NCI-H1436 treated with DMSO at 0.1 percent for 48 hours (cell line): ENCODE data around the gene GNG7.
"Not testable (repeated sequence)": the region's sequence is repeated elsewhere in the genome, so short reads cannot be mapped to it uniquely, and the experiment has no call there.

Source experiments
- DNase-seq: peaks from one replicate; lab custom pipeline; 2025; lab: John Stamatoyannopoulos, UW

Gene GNG7

DNA sequence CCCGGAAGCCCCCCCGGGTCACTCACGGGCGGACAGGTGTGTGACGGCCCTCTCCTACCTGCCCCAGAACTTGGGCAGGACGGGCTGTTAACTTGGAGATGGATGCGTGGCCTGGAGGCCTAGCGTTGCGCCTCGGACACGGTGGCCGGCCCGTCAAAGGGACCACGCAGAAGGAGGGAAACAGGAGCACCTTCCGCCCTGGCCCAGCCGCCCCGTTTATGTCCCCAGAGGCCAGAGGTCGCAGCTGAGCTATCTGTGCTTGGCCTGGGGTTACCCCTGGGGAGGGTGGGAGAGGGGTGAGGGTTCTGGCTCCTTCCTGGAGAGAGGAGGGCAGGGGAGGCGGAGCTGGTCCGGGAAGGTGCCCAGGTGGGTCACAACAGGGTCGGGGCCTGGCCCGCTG, 190.9 kb downstream of the GNG7 start:
- DNase-seq: no peak

DNA sequence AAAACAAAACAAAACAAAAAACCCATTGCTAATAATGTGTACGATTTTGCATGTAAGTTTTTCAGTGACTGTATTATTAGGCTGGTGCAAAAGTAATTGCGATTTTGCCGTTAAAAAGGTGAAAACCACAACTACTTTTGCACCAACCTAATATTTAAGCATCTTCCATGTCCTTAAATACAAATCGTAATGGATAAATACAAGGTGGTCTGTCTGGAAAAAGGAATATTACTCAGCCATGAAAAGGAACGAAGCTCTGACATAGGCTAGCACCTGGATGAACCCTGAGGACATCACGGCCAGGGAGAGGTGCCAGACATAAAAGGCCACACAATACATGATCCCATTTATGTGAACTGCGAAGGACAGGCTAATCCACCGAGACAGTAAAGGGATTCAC, 193.4 kb downstream of the GNG7 start:
- no peak for DNase-seq

DNA sequence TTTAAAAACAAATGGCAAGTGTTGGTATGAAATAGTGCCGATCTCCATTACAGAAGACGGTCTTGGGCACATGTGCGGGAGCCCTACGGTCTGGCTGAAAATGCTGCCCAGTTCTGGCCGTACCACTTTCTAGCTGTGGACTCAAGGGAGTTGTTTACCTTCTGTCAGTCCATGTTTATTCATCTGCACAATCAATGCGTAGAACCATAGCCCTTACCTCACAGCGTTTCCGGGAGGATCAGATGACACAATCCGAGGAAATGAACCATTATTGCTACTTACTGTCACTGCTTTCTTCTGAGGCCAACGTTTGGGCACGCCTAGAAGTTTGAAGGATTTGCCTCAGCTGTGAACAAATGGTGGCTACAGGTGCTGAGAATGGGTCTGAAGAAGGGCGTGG, 195.4 kb downstream of the GNG7 start:
- peak; percentile 87 for DNase-seq

DNA sequence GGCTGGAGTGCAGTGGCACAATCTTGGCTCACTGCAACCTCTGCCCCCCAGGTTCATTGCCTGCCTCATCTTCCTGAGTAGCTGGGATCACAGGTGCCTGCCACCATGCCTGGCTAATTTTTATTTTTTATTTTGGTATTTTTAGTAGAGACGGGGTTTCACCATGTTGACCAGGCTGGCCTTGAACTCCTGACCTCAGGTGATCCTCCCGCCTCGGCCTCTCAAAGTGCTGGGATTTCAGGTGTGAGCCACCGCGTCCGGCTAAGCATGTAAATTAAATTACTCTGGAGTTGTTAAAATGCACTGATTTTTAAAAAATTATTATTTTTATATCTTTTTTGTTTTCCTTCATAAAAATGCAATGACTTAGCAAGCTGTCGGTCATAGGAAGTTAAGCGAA, 195.8 kb downstream of the GNG7 start:
- DNase-seq: not testable (repeated sequence)

DNA sequence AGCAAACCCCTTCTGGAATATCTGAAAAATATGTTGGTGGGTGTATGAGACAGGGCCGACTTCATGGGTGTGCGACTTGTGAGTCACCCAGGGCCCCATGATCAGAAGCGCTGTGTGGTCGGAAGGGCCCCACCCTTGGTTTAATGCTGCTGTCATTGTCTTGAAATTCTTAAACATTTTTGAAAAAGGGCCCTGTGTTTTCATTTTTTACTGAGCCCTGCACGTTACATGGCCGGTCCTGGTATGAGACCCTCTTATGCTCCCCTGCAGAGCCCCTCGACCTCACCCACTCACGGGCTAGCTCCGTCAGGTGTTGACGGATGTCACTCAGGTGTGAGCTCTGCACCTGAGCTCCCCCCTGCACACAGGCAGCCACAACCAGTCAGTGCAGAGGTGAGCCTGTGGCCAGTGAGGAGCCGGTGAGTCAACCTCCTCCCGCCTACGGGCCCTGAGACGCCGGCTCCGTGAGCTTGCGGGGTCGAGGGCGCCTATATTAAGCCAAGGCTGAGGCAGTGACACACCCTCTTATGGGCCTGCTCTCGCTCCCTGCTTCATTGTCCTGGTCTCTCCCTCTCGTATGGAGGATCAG, 198.9 kb downstream of the GNG7 start:
- no peak for DNase-seq

DNA sequence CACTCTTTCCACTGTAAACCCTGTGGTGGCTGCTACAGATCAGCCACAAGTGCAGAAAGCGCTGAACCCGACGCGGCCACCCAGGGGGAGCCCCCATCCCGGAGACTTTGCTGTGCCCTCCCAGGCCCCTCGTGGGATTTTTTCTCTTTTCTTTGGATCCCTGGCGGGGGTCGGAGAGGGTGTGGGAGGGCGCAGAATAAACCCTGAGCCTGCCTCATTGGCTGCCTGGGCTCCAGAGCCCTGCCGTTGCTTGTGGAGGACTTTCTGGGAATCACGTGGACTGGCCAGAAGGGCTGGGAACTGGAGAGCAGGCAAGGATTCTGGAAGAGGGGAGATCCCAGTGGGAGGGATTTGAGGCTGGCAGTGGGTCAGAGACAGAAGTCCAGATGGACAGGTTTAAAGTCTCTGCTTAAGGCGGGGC, 201.6 kb downstream of the GNG7 start:
- no peak for DNase-seq

DNA sequence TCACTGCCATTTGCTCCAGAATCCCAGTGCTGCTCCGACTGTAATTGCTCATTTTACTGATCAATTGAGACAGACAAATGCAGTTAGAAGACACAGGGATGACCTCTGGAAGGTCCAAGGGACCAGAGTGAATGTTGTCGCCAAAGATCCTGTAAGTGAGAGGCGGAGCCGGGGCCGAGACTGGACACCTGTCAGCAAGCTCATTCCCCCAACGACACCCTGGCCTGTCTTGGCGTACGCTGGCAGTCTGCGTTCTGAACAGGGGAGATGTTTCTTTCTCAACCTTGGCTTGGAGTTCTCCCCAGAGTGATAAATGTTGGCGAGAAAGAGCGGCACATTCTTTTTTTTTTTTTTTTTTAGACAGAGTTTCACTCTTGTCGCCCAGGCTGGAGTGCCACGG, 202.3 kb downstream of the GNG7 start:
- DNase-seq: no peak

DNA sequence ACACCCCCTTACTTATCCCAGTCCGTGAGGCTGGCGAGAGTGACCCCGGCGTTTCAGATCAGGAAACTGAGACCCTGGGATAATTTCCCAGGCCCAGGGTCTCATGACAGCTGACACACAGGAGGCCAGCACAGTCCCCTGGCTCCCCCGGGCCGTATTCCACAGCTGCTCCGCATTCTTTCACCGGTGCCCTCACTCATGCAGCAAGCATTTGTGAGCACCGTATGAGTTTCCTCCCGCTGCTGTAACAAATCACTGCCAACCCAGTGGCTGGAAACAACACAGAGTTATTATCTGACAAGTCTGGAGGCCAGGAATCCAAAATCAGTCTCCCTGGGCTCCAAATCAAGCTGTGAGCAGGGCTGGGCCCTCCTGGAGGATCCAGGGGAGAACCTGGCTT, 205.3 kb downstream of the GNG7 start:
- DNase-seq: no peak

DNA sequence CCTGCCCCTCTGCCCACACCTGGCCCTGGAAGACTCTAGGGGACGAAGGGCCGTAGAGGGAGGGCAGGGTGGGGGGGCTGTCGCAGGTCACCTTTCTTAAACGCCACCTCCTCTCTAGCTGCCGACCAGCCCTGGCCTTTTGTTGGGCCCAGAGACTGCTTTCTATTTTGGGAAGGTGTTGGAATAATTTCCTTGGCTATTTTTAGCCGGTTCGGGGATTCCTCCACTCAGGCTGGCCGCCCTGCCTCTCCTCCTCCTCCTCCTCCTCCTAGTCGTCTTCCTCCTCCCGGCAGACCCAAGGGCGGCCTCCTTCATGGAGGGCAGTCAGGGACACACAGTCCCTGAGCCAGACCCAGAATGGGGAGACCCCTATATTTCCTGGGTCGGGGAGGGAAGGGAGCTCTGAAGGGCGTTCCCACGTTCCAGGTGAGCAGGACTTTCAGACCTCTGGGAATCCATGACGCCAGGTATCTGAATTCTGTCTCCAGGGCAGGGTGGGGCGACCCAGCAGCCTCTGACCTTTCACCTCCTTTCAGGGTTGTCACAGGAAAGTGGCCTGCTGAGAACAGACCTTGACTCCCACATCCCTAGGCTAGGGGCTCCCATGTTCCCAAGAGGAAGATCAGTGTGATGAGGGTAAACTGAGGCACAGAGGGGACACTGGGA, 206.7 kb downstream of the GNG7 start:
- no peak for DNase-seq

DNA sequence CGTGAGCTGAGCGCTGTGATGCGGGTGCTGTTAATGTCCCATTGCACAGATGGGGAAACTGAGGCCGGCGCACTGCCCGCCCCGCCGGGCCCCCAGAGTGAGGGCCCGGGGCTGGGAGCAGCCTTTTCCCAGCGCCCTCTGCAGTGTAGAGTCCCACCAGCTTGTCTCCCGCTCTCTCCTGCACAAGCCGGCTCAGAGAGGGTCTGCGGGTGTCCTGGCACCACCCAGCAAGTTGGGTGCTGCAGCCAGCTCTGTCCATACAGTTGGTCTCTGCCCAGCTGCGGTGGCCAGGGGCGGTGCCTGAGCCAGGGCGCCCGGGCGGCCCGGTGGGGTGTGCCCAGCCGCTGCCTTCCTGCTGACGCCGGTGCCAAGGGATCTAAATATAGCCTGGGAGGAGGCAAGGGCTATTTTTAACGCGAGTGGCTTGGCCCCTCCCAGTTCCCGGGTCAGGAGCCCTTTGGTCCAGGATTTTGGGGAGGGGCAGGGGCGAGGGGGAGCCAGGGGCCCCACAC, 207.3 kb downstream of the GNG7 start:
- DNase-seq: no peak

DNA sequence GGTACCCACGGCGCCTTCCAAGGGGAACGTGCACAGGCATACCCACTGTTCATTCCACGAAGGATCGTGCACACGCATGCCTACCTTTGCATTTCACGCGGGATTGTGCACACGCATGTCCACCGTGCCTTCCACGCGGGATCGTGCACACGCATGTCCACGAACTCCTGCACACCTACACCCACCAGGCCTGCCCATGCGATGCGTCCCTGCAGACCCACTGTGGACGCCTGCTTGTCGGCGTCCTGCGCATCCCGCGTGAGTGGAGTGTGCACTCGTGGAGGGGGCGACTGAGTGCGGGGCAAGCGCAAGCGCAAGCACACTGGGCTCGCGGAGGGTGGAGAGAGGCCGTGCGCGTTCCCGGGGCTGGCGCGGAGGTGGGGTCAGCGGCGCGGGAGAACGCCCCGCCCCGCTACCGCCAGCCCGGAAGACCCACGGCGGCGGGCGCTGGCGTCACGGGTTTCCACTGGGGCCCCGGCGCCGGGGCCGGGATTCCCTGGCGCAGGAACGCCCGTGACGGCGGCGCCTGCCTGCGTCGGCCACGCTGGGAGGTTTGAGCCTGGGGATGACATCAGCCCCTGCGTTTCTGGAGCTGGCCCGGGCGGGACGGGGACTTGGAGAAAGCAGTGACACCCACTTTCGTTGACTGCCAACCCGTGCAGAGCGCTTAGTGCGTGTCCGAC, 207.9 kb downstream of the GNG7 start:
- no peak for DNase-seq

DNA sequence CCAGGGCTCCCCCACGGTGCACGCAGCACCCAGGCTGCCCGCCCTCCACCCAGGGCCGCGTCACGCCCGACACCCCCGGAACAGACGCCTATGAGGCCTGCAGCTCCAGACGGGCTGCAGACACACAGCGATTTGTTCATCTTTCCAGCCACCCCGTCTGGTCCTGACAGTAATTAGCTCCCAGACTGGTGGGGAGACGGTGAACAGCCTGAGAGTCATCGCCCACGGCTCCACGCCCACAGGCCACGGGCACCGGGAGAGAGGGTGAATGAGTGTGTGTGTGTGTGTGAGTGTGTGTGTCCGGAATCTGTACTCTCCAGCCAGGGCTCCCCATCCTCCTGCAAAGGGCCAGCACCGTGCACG, 208.4 kb downstream of the GNG7 start:
- DNase-seq: no peak

DNA sequence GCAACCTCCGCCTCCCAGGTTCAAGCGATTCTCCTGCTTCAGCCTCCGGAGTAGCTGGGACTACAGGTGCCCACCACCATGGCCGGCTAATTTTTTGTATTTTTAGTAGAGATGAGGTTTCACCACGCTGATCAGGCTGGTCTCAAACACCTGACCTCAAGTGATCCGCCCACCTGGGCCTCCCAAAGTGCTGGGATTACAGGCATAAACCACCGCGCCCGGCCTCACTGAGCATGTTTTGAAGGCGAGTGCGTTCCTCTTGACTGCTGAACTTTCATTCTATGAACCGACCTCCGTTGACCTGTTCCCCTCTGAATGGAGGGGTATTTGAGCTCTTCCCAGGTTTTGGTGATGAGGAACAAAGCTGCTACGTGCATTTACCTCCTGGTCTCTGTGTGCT, 209.0 kb downstream of the GNG7 start:
- not testable (repeated sequence) for DNase-seq

DNA sequence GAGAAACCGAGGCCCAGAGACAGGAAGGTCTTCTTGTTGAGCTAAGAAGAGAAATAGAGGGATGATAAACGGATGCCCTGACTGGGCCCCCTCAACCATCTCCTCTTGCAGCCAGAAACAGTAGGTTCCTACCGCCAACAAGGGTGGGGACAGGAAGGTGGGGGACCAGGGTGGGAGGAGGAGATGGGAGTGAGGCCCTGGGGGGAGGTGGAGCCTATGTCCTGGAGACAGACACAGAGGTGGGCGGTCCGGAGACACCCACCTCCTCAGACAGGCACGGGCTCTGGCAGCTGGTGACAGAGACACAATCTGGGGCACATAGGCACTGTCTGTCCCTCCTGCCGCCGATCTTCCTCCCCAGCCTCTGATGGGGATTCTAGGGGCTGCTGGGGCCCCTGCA, 209.6 kb downstream of the GNG7 start:
- DNase-seq: no peak

DNA sequence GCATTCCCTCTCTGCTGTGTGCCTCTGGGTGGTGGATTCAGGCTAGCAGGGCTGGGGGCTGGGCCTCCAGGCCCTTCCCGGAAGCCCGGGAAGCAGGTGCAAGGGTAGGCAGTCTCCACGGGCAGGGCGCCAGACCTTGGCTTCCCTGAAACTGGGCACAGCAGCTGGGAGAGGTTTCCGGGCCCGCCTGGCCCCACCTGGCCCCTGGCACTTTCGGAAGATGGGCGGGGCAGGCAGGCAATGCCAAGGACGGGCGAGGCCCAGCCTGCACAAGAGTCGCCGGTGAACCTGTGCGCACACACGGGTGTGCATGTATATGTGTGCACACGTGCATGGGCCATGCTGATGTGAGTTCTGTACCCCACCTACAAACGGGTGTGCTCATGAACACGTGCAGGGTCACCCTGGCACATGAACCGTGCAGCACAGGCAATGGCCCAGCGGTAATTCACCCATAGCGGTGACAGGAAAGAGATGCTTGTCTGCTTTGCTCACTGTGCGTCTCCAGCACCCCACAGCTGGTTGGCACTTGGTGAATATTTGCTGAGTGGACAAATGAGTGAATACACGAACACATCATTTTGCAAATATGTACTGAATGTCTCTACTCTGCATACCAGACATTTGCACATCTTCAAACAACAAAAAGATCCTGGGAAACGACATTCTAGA, 211.2 kb downstream of the GNG7 start:
- no peak for DNase-seq

DNA sequence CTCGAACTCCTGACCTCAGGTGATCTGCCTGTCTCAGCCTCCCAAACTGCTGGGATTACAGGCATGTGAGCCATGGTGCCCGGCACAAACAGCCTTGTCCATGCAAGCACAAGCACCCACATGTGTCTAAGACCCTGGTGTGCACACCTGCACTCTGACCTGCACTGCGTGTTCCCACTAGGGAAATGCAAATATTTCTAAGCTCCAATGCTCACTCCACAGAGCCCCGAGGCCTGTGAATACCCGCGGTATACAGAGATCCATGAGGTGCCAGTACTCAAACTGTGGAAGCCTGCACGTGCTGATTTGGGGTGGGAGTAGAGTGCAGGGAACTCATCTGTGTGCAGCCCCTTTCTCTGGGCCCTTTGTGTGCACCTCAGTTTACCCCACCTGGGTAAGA, 211.8 kb downstream of the GNG7 start:
- DNase-seq: no peak

DNA sequence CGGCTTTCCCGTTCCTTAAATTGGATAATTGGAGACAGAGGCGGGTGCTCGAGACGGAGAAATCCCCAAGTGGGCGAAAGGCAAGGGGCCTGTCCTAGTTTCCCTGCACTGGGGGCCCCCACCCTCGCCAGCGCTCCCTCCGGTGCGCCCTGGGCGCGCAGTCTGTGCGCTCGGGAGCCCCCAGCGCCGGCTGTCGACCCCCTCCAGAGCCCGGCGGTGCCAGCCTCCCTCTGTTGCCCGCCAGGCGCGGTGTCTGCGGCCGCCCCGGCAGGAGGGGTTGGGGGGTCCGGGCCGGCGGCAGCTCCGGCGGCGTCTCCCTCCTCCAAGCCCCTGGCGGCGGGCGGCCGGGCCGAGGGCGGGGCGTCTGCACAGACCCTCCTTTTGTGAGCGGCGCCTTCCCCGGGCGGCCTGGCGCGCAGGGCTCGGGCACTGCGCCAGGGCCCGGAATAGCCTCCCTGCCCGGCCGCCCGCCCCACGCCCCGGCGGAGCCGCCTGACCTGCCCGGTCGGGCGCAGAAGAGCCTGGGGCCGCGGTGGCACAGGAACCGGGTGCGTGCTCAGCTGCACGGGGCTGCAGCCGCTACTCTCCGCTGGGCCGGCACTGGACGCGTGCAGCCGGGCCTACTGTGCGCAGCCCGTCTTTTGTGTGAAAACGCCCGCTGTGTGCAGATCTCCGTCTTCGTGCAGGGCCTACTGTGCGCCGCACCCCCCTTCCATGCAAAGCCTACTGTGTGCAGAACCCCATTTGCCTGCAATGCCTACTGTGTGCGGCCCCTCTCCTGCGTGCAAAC, 213.4 kb downstream of the GNG7 start:
- no peak for DNase-seq

DNA sequence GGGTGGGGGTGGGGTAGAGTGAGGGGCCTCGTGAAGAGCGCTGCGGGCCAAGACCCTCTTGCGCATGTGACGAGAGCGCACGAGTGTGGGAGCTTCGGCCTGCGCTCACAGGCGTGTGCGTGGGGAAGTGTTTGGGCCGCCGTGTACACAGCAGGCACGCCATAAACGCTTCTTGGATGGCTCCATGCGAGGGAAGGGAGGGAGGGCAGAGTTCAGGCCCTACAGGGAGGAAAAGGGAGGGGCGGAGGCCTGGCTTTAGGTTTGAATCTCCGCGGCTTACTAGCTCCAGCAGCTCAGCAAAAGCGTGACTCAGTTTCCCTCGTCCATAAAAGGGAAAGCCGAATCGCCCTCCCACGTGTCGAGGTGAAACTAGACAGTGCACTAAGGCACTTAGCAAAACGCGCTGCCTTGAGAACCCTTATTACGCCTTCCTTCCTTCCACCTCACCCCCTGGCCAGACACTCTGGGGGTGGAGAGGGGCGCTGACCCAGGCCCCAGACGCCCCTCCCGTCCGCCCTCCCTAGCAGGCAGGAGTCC, 214.0 kb downstream of the GNG7 start:
- no peak for DNase-seq

DNA sequence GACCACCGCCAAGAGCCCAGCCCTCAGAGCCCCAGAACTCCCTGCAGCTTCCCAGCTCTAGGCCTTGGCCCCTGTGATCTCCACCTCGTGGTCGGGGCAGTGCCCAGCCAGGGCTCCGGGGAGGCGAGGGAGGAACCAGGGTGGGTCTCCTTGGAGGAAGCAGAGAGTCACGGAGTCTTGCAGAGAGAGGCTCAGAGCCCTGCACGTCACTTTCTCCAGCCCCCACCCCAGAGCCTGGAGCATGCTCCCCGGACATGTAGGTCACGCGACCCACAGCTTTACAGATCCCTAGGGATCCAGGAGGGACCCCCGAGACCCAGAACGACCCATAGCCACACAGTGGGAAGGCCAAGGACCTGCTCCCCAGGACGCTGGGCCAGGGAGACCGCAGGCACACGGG, 214.7 kb downstream of the GNG7 start:
- no peak for DNase-seq

DNA sequence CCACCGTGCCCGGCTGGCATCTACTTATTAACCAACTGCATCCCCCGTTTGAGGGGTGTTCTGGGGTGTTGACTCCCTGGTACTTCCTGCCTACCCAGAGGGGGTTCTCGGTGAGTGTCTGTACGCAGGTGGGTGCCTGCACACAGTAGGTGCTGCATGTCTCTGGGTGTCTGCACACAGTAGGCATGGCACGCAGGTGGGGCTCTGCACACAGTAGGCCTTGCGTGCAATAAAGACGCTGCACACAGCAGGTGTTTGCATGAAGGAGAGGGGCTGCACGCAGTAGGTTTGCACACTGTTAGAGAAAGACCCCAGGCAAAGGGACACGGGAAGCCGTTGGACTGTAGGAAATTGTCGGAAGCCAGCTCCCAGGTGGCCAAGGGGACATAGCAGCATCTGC, 215.4 kb downstream of the GNG7 start:
- DNase-seq: no peak

DNA sequence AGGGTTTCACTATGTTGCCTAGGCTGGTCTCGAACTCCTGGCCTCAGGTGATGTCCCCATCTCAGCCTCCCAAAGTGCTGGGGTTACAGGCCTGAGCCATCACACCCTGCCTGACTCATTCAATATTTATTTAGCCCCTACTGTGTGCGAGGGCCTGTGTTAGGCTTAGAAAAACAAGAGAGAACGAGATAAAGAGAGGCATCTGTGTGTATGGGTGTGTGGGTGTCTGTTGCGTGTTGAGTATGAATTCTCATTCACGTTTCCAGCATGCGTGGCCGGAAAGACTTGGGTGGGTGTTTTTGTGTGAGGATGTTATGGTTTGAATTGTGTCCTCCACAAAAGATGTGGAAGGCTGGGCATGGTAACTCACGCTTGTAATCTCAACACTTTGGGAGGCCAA, 217.1 kb downstream of the GNG7 start:
- DNase-seq: no peak
